Measurements from ENCODE around the gene IFNW1.
"Not testable (repeated sequence)": the region's sequence is repeated elsewhere in the genome, so short reads cannot be mapped to it uniquely, and the experiment has no call there.

Gene IFNW1

DNA sequence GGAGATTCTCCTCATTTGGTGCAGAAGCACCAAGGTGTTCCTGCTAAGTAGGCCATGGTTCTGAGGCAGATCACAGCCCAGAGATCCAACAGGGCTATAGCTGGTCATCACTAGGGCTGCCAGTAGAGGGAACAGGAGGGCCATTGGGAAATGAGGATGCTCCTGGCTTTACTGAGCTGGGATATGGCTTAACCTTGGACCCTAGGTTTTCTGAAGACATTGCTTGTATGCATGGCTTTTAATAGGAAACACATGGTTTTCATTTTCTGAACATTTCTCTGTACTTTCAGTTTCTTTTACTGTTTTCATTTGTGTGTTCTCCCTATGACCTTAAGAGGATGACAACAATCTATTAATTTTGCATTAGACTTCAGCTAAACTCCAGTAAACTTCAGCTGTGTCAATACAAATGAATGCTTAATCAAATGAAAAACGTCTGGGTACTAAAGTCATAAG, at the start of gene IFNW1:
Gene IFNW1, minus strand, starts transcription at position 406 of the 456 bp plus-strand sequence. Its CDS starts 262 bp downstream, at position 144.
- DNase-seq = no peak

DNA sequence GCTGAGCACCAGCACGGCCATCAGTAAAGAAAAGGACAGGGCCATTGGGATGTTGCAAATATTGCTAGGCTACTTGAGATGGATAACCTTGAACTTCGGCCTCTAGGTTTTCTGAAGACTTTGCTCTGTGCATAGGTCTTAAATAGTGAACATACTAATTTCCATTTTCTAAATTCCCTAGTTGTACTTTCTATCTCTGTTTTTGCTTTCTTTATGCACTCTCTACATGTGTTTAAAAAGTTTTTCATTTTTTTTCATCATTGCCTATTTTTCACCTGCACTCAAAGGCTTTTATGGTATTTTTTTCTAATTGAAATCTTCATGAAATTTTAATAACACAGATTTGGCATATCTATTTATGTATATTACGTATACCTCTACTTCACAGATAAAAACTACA, 45.9 kb upstream of the IFNW1 start, which contains the start of gene IFNA4:
Gene IFNA4, minus strand, starts transcription at position 101 of the 400 bp plus-strand sequence. Its CDS starts 56 bp downstream, at position 45.
- DNase-seq = not testable (repeated sequence)

DNA sequence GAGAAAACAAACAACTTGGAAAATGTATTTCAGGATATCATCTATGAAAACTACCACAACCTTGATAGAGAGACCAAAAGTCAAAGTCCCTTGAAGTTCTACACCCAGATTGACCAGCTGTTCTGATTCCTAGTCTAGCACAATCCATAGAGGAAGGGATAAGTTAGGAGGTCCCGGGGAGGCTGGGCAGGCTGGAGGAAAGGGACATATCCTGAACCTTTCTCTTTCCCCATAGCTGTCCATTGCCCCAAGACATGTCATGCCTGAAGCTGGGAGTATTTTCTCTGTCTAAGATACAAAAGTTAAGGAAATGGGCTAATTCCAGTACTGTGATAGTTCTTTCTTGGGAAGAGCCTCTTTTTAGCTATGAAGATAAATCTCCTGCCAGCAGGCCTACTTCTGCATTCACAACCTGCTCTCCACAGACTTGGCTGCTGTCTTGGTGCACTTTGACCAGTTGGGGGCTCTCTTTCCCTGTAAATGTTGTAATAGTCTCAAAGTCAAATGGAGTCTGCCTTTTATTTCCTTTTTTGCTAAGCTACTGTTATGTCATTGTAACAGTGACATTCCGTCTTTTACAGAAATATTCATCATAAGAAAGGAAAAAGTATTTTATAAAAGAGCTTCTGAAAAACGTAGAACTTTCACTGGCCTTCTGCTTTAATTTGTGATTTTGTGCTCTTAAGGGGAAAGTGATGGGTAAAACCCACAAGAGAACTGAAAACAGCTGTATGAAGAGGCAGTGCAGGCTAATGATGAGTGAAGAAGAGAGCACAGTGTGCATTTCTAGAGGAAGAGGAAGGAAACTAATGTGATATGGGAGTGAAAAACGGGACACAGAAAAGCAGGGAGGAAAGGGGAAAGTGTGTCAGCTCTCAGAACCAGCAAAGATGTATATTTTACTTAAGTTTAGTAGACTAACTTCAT, 41.4 kb upstream of the IFNW1 start:
- peak; percentile 58 for DNase-seq

DNA sequence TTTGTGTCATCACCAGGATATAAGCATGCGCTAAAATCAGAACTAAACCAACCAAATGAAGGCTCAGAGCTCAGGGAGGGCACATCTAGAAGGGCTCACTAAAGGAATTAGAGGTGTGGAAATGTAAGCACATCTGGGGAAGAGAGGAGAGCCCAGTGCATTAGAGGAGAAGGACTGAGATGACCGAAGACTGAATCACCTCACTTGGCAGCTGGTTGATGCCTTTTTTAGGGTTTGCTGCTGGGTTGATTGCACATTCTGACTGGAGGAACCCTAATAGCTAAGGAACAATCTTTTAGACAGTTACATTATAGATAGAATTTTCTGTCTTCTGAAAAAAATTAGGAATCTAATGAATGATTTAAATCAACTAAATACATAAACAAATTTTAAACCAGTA, 33.0 kb upstream of the IFNW1 start:
- DNase-seq = no peak

DNA sequence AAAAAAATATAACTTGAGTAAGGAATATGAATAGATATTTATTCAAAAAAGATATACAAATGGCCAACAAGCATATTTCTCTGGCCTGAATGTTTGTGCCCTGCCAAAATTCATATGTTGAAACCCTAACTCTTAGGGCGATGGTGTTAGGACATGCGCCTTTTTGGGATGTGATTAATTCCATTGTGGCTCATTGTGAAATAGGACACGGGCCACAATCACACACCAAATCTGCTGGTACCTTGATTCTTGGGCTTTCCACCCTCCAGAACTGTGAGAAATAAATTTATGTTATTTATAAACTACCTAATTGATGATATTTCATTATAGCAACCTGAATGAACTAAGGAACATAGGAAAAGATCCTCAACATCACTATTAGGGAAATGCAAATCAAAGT, 30.5 kb upstream of the IFNW1 start:
- DNase-seq = no peak

DNA sequence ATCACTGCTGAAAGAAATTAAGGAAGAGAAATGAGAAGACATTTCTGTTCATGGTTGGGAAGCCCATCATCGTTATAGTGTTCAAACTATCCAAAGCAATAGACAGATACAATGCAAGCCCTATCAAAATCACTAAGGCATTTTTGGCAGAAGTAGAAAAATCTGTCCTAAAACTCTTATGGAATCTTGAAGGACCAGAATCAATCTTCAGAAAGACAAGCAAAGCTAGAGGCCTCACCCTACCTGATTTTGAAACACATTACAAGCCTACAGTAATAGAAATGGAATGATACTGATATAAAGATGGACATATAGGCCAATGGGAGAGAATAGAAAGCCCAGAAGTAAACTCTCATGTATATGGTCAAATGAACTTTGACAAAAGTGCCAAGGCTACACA, 29.7 kb upstream of the IFNW1 start:
- no peak for DNase-seq

DNA sequence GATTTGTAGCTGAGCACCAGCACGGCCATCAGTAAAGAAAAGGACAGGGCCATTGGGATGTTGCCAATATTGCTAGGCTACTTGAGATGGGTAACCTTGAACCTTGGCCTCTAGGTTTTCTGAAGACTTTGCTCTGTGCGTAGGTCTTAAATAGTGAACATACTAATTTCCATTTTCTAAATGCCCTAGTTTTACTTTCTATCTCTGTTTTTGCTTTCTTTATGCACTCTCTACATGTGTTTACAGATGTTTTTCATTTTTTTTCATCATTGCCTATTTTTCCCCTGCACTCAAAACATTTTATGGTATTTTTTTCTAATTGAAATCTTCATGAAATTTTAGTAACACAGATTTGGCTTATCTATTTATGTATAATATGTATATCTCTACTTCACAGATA, 24.9 kb upstream of the IFNW1 start, which contains the start of gene IFNA21:
Gene IFNA21, minus strand, starts transcription at position 101 of the 400 bp plus-strand sequence. Its CDS starts 48 bp downstream, at position 53.
- not testable (repeated sequence) for DNase-seq

DNA sequence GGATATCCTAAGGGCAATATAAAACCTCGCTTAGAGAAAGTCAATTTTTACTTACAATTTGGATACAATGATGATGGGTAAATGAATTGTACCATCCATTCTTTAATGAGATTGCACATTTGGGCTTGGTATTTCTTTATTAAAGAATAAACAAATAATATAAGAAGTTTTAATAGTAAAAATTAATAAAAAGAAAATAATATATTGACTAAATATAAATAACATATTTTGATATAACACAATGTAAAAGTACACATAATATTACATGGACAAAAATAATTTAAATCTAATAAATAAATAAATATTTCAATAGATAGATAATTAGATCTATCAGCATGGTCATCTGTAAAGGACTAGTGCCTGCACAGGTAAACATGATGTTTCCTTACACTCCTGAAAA, 23.9 kb upstream of the IFNW1 start:
- DNase-seq = no peak

DNA sequence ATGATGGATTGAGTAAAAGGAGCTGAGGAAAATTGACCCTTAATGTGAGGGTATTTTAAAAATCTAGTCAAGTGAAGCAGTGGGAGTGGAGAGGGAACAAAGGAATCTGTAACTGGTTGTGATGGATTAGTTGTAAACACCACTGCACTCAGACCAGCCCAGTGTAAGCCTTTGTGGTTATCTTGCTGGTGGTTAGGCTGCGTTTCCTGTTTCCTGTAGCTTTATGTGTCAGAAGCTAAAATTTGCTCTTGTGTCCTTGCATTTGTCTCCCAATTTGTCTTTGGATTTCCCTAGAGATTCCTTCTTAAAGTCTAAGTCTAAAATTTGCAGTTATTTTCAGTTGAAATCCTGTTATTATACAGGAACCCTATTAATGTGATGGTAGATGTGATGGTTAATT, 18.5 kb upstream of the IFNW1 start:
- DNase-seq = peak; percentile 60

DNA sequence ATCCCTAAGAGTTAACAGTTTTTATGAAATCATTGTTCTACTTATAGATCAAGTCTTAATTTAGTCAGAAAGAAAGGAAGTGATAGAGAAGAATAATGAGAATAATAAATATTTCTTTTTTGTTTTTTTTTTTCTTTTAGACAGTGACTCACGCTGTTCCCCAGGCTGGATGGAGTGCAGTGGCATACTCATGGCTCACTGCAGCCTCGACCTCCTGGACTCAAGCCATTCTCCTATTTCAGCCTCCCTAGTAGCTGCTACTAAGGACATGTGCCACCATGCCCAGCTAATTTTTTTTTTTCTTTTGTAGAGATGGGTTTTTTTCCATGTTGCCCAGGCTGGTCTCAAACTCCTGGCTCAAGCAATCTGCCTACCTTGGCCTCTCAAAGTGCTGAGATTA, 13.9 kb upstream of the IFNW1 start:
- no peak for DNase-seq

DNA sequence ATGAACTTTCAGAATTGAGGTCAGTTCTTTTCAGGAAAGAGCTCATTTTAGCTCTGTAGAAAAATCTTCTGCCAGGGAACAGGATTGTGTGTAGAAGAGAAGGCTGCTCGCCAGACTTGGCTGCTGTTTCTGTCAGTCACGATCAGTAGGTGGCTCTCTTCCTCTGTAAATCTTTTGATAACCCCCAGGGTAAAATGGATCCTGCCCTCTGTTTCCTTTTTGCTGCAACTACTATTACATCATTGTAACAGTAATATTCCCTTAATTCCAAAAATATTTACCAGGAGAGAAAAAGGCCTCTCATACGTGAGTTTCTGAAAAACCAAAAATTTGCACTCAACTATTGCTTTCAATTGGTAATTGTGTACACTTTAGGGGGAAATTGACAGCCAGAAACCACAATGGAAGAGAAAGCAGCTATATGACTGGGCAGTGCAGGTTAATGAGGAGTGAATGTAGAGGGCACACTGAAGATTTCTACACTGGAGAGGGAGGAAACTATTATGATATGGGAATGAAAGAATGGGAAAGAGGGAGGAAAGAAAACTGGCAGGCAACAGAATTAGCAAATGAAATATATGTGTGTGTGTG, 12.5 kb upstream of the IFNW1 start:
- DNase-seq = peak; percentile 37

DNA sequence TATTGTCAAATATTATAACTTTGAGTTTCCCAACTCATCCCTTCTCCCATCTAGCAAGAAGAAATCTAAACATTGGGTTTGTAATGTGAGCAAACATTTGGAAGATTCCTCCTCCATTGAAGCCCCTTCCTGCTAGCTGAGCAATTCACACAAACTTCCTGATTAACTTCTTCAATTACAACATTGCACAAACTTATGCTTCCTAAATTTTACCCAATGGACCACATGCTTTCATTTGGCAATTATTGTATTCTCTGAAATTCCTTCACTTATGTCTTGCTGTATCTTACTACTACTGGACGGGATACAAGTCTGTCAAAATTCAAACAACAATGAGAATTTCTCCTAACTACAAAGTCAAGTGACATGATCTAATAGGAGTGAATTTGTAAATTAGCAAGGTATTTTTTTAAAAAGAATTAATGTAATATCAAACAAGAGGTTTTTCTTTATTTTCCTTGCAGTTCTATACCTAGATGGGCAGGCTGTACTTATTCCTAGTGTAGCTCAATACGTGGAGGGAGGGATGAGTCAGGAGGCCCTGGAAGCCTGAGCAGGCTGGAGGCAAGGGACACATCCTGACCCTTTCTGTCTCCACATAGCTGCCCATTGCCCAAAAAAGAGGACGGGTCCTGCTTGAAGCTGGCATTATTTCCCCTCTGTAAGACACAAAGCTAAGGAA, 11.8 kb upstream of the IFNW1 start:
- no peak for DNase-seq

DNA sequence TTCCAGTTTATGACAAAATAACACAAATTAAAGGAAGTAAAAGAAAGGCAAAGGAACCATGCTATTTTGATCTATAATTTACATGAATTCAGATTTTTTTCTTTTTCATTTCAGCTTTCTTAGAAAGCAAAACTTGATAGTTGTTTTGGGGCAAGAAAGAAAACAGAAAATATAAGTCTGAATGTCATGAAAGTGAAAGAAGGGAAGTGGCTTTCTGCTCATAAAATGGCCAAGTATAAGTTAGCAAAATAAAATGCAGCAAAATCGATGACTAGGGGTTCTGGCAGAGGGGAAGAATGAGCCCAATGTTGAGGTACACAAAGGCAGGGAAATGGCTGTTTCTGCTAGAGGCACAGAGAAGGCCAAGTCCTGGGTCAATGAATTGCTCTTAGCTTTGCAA, 3.0 kb upstream of the IFNW1 start:
- no peak for DNase-seq

DNA sequence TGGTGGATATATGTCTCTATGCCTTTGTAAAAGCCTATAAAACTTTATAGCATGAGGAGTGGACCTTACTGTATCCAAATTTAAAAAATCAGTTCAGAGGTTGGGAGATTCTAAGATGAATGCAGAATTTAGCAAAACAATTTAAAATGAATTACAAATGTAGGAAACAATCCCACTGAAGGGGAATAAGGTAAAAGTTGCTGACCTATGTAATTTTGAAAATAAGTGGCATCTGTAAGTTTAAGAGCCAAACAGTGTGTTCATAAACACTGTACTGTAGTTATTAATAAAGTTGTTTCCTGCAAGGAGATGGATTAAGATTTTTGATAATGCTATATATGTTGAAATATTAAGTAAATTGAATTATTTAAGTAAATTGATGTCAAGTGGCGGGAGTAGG, 4.6 kb downstream of the IFNW1 start:
- no peak for DNase-seq

DNA sequence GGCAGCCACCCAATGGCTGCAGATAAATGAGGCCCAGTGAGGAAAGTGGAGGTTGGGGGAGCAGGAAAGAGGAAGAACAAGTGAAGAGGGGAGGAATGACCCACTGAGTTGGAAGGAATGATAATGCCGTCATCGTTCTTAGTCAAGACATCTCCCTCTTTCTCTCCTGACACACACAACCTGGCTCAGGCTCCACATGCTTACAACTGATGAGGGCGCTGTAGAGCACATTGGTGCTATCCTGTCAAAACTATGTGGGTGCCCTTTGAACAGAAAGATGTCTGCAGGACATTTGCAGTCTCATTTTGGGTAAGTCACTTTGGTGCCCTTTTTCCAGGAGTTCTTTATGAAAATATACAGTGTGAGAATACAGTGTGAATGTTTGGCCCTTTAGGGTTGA, 5.9 kb downstream of the IFNW1 start:
- DNase-seq = no peak

DNA sequence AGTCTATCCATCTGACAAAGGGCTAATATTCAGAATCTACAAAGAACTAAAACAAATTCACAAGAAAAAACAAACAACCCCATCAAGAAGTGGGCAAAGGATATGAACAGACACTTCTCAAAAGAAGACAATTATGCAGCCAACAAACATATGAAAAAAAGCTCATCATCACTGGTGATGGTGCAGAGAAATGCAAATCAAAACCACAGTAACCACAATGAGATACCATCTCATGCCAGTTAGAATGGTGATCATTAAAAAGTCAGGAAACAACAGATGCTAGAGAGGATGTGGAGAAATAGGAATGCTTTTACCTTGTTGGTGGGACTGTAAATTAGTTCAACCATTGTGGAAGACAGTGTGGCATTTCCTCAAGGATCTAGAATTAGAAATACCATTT, 13.4 kb downstream of the IFNW1 start:
- not testable (repeated sequence) for DNase-seq

DNA sequence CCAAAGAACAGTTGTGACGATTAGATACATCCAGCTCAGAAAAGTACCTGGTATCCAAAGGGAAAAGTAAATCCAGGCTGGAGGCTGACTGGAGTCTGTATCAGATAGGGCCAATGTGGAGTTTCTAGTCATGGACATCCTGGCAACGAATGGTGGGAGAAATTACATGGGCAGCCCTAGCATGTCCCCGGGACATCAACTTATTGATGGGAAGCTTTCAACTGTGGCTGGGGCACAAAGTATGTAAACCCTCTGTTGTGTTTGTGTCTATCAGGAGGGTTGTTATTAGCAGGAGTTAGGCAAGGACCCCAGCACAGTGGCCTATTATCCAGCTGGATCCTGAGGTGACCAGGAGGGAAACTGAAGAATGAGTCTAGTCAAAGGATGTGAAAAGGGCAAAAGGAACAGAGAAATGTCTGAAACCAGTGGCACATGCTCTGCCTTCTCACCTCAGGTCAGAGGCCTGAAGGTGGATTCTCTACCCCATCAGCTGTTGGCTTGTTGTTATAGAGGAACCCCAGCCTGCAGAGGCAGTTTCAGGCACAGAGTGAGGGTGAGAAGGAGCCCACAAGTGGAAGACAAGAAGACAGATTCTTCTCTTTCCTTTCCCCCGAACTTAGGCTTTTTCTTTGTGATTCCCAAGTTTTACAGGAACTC, 19.9 kb downstream of the IFNW1 start:
- no peak for DNase-seq

DNA sequence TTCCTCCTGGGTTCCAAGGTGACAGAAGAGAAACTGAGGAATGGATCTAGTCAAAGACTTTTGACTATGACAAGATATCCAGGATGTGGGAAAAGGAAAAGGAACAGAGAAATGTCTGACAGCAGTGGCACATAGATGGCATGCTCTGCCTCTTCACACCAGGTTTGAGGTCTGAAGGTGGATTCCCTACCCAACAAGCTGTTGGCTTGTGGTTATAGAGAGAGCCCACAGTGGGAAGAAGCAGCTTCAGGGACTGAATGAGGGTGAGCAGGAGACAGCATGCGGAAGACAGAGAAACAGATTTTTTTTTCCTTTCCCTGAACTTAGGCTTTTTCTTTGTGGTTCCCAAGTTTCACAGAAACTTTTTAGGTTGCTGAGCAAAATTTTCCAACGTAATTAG, 20.6 kb downstream of the IFNW1 start:
- no peak for DNase-seq

DNA sequence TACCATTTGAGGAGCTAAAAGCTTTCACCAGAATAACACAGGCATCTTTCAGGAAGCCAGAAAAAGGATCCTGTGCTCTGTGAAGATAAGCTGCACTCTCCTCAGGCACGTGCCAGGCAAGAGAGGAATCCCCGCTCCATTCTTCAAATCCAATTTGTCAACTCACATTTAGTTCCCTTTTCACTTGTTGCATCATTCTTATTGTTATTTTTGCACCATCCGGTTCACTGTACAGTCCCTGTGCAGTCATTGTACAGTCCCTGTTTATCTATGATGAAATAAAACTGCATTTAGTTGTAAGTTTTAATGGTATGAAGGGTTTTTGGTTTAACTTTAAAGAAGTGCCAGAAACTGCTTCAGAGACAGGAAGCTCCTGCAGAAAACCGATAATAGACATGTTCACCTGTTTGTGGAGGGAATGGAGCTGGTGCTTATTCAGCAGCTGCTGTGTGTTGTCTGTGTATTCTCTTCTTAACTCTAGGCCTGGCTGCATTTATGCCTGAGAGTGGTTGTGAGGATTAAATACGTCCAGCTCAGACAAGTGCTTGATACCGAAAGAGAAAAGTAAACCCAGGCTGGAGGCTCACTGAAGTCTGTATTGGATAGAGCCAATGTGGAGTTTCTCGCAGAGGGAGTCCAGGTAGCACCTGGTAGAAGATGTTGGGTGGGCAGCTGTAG, 22.4 kb downstream of the IFNW1 start:
- DNase-seq = no peak

DNA sequence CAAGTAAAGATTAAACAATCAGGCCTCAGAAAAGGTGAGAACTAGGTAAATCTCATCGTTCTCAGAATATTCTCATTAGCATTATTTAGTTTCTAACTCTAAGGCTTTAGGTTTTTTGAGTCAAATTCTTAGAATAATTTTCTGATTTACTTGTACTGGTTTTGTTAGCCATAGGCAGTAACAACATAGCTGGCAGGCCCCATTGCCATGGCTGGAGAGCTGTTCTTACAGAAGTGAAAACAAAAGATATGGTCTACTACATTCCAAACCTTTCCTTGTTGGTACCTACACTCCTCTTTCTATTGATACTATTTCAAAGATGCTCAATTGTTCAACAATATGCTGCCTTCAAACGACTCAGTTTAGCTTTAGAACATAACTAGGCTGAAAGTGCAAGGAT, 27.3 kb downstream of the IFNW1 start:
- no peak for DNase-seq

DNA sequence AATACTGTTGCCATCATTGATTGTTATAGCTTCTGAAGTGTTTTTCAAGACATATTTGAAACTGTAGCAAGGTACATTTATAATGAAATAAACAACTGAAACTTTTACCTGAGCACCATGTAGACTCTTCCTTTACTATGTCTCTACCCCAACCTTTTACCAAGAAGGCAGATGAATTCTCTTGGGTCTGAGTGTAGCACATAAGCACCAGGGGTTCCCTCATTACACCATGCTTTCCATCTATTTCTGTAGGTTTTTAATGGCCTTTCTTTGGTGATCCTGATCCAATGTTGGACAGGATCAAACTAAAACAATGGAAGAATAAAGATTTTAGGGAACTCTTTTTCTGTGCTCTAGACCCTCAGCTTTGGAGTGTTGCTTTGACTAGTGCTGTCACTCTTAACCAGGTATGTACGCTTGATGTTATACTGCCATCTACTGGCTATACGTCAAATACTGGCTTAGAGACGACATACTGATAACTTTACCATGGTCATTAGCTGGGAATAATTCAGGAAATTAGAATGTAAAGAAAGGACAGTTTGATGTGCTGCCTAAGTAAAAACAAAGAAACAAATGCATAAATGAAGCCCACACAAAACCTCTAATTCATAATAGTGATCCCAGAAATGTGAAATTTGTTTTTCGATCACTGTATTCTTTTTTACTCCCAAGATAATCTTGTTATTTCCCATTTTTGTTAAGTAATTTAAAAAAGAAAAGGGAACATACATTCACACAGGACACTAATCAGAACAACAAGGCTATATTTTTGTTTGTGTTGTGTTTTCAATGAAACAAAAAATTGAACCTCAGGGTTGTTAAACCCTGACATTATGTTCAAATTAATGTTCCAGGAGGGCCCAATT, 30.7 kb downstream of the IFNW1 start:
- DNase-seq = peak; percentile 77
